Upper lobe of left lung (tissue), 4 donors: ENCODE data around the gene NECTIN2.

Experiments used
- CTCF ChIP-seq, 6 experiments: fragments of 450-650 bp in 4 of 6; fragments of 200-600 bp in 2 of 6; sonication (generic) in 2 of 6; IDR thresholded peaks; one replicate each; pipeline ENCODE4 v1.5.1; 2016 to 2019; ENCODE audit warnings: antibody characterized with exemption in 6 of 6
- EP300 ChIP-seq, 4 donors: sonication (generic); formaldehyde crosslinking; IDR thresholded peaks; one replicate each; pipeline ENCODE4 v1.5.1; 2017; ENCODE audit warnings: antibody characterized with exemption in 4 of 4, control low read depth in 2 of 4
- POLR2A ChIP-seq, 4 donors: fragments of 450-650 bp; IDR thresholded peaks; one replicate each; pipeline ENCODE4 v1.5.1; 2016 to 2017; ENCODE audit warnings: antibody characterized with exemption in 4 of 4, mild to moderate bottlenecking in 2 of 4

GRCh38 chr19:44856421-44857083, 10.5 kb downstream of the NECTIN2 start:
- TF ChIP-seq CTCF (IDR thresholded peaks at IDR 0.05) (no peak), POLR2A (IDR thresholded peaks at IDR 0.05) (no peak), EP300 (IDR thresholded peaks at IDR 0.05) (no peak)
